Measurements from ENCODE around the gene GP1BA. TPM values are rescaled to one million over a fixed set of nuclear protein-coding genes. Genes with fewer than 3 reads are reported as not detected.
A peak's percentile ranks its signal among the peaks of the same experiment; 100 is the strongest.

The GP1BA gene
- total and polyA plus RNA-seq, 2 donors (not counting 3 experiments of a cell fraction or from before 2014, with no cell fraction given) = not detected

DNA sequence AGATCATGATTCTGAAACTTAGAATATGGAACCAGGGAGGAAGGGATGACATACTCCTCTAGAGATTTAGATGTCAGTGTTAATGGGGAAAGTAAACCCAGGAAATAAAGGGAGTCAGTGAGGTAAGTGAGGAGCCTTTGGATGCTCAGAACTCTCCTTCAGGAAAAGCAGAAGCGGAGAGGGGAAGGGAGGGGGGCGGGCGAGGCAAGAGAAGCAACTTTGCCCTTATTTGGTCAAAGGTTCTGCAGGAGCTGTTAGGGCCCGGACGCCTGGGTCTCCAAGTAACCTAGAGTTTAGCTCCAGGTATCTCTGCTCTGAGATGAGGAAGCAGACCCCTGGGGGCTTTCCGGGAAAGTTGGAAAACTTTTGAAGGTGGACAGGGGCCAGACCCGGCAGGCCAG lies 14.9 kb downstream of the GP1BA start:
- peak overlapping the region; percentile 66 for H3K9ac ChIP-seq (replicated peaks; ENCODE audit: extremely low read depth, insufficient read depth, low read length)
- DNase-seq (ENCODE audit: low read depth, low spot score) = no peak
- CTCF ChIA-PET = interaction anchor here (1.0 to 2.8 kb wide), 2 partner anchors 38 to 41 kb away, joined by 4 to 12 read pairs; partner anchors contain the start of gene CAMTA2
- H3K4me1 ChIP-seq (ENCODE audit: control insufficient read depth, extremely low read depth, insufficient read depth, low read length) = peaks cover 30% of the 10 kb centered on the region
- H3K36me3 ChIP-seq (ENCODE audit: control insufficient read depth in 2 of 2, extremely low read depth in 1 of 2, insufficient read depth in 2 of 2, low read length in 2 of 2) = peaks cover 13 to 28% of the 10 kb centered on the region in 2 experiments
- H3K27me3 ChIP-seq (ENCODE audit: control insufficient read depth in 2 of 2, insufficient read depth in 2 of 2, low read length in 2 of 2) = no peaks in the 10 kb centered on the region
- no peak overlapping the region for H2AFZ ChIP-seq (ENCODE audit: low read depth, low read length)
- no TSS peak for BruUV-seq (replicated peaks)
- peak; percentile 59 for FAIRE-seq
- H3K9me1 ChIP-seq (replicated peaks; ENCODE audit: control insufficient read depth, extremely low read depth, insufficient read depth, low read length) = no peaks in the 10 kb centered on the region
- H4K20me1 ChIP-seq (replicated peaks; ENCODE audit: control insufficient read depth, extremely low read depth, insufficient read depth, low read length) = no peaks in the 10 kb centered on the region
- dilution Hi-C loops (cut with MboI; ENCODE audit: extremely low pct_ligation_motif_present, low sequenced_read_pairs) (no loop called here), intact Hi-C loops (cut with micrococcal nuclease) (no loop called here)
- H3K9me3 ChIP-seq (replicated peaks; ENCODE audit: control insufficient read depth, insufficient read depth, low read length) = no peaks in the 10 kb centered on the region
- H3K4me3 ChIP-seq (replicated peaks in 1 of 3; ENCODE audit: insufficient read depth in 1 of 3, low read depth in 1 of 3, low read length in 3 of 3) = peak overlapping the region; percentile 86 to 99 (median 95)
- POLR2A ChIA-PET = interaction anchor here (2.3 kb wide), 1 partner anchor 20 kb away, joined by 18 read pairs; the partner anchor contains the start of gene SPAG7
- H3K79me2 ChIP-seq (ENCODE audit: control insufficient read depth, insufficient read depth, low read length) = peaks cover 62% of the 10 kb centered on the region
- H3K27ac ChIP-seq (ENCODE audit: insufficient read depth, low read depth, low read length) = no peak overlapping the region
- H3K4me2 ChIP-seq (ENCODE audit: insufficient read depth, low read length) = peak overlapping the region; percentile 93
- TF ChIP-seq, protein P1, sequence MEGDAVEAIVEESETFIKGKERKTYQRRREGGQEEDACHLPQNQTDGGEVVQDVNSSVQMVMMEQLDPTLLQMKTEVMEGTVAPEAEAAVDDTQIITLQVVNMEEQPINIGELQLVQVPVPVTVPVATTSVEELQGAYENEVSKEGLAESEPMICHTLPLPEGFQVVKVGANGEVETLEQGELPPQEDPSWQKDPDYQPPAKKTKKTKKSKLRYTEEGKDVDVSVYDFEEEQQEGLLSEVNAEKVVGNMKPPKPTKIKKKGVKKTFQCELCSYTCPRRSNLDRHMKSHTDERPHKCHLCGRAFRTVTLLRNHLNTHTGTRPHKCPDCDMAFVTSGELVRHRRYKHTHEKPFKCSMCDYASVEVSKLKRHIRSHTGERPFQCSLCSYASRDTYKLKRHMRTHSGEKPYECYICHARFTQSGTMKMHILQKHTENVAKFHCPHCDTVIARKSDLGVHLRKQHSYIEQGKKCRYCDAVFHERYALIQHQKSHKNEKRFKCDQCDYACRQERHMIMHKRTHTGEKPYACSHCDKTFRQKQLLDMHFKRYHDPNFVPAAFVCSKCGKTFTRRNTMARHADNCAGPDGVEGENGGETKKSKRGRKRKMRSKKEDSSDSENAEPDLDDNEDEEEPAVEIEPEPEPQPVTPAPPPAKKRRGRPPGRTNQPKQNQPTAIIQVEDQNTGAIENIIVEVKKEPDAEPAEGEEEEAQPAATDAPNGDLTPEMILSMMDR (IDR thresholded peaks at IDR 0.05; ENCODE audit: extremely low read depth in 1 of 2, insufficient read depth in 1 of 2, low read depth in 1 of 2, low read length in 2 of 2) = no peak
- peak; percentile 26 for TF ChIP-seq POLR2AphosphoS5 (IDR thresholded peaks at IDR 0.05; ENCODE audit: insufficient read depth, low read depth, low read length)

DNA sequence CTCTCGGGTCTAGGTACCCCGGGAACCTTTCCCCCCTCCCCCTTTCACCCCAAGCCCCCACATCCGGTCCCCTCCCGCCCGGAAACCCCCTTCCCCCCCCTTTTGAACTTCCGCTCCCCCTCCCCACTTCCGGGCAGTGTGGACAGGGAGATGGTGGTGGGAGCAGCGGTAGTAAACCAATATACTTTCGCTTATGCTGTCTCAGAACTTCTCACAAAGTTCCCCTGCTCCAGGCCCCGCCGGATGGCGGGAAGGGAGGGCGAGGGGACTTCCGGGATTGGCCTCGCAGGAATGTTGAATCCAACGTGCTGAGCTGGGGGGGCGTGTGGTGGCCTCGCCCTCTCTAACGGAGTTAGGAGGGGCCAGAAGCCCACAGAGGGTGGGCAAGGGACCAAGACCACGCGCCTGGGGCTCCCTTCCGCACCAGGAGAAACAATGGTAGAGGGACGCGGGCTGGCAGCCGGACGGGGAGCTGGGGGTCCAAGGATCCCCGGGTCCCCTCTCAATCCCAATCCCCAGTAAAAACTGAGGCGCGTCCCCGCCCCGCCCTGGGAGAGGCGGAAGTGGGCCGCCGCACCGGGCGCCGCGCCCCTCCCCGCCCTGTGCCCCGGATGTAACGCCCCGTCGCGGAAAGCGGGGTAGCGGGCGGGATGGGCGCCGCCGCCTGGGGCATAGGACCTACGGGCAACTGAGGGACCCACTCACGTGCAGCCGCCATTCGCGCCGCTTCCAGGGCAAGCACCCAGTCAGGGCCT lies 15.5 kb downstream of the GP1BA start:
- POLR2A ChIA-PET = interaction anchor here (2.3 kb wide), 1 partner anchor 20 kb away, joined by 18 read pairs; the partner anchor contains the start of gene SPAG7
- H3K9ac ChIP-seq (replicated peaks; ENCODE audit: extremely low read depth, insufficient read depth, low read length) = peak overlapping the region; percentile 76
- H3K9me3 ChIP-seq (replicated peaks; ENCODE audit: control insufficient read depth, insufficient read depth, low read length) = no peaks in the 10 kb centered on the region
- intact Hi-C loops (cut with micrococcal nuclease) (loop anchor here (1.0 to 2.0 kb wide), 3 partner anchors 7 to 39 kb away; partner anchors contain the start of genes RNF167, SLC25A11 and SPAG7), dilution Hi-C loops (cut with MboI; ENCODE audit: extremely low pct_ligation_motif_present, low sequenced_read_pairs) (no loop called here)
- no peaks in the 10 kb centered on the region for H3K27me3 ChIP-seq (ENCODE audit: control insufficient read depth in 2 of 2, insufficient read depth in 2 of 2, low read length in 2 of 2)
- no peak for TF ChIP-seq POLR2AphosphoS5 (IDR thresholded peaks at IDR 0.05; ENCODE audit: insufficient read depth, low read depth, low read length)
- TF ChIP-seq POLR2A (IDR thresholded peaks at IDR 0.05; ENCODE audit: low read depth, low read length) = peak; percentile 46
- TF ChIP-seq, protein P1 (IDR thresholded peaks at IDR 0.05; ENCODE audit: extremely low read depth in 1 of 2, insufficient read depth in 1 of 2, low read depth in 1 of 2, low read length in 2 of 2) = no peak
- H3K4me1 ChIP-seq (ENCODE audit: control insufficient read depth, extremely low read depth, insufficient read depth, low read length) = peaks cover 30% of the 10 kb centered on the region
- peaks cover 13 to 27% of the 10 kb centered on the region in 2 experiments for H3K36me3 ChIP-seq (ENCODE audit: control insufficient read depth in 2 of 2, extremely low read depth in 1 of 2, insufficient read depth in 2 of 2, low read length in 2 of 2)
- no peak overlapping the region for H2AFZ ChIP-seq (ENCODE audit: low read depth, low read length)
- H3K79me2 ChIP-seq (ENCODE audit: control insufficient read depth, insufficient read depth, low read length) = peaks cover 57% of the 10 kb centered on the region
- no peaks in the 10 kb centered on the region for H3K9me1 ChIP-seq (replicated peaks; ENCODE audit: control insufficient read depth, extremely low read depth, insufficient read depth, low read length)
- DNase-seq (ENCODE audit: low read depth, low spot score) (peak; percentile 36), FAIRE-seq (peak; percentile 44)
- peak overlapping the region; percentile 85 for H3K27ac ChIP-seq (ENCODE audit: insufficient read depth, low read depth, low read length)
- H3K4me3 ChIP-seq (replicated peaks in 1 of 3; ENCODE audit: insufficient read depth in 1 of 3, low read depth in 1 of 3, low read length in 3 of 3) = peak overlapping the region; percentile 86 to 99 (median 95)
- BruUV-seq (replicated peaks) = no TSS peak
- H3K4me2 ChIP-seq (ENCODE audit: insufficient read depth, low read length) = peak overlapping the region; percentile 42
- H4K20me1 ChIP-seq (replicated peaks; ENCODE audit: control insufficient read depth, extremely low read depth, insufficient read depth, low read length) = no peaks in the 10 kb centered on the region
- CTCF ChIA-PET = interaction anchor here (1.3 to 2.8 kb wide), 3 partner anchors 36 to 45 kb away, joined by 3 to 12 read pairs (median 3); partner anchors contain the start of gene CHRNE
